BLaER1 (cell line): Measurements from ENCODE around the gene EMILIN1.
A peak's percentile ranks its signal among the peaks of the same experiment; 100 is the strongest.
"Not testable (repeated sequence)": the region's sequence is repeated elsewhere in the genome, so short reads cannot be mapped to it uniquely, and the experiment has no call there.

Source experiments
- H3K27ac ChIP-seq: shearing (Covaris generic); formaldehyde crosslinking; 2 replicates; pipeline ENCODE4 v1.8.1; 2022
- H3K27me3 ChIP-seq: shearing (Covaris generic); formaldehyde crosslinking; 2 replicates; pipeline ENCODE4 v1.8.1; 2022
- H3K36me3 ChIP-seq: shearing (Covaris generic); formaldehyde crosslinking; 2 replicates; pipeline ENCODE4 v1.8.1; 2022
- H3K4me1 ChIP-seq: shearing (Covaris generic); formaldehyde crosslinking; 2 replicates; pipeline ENCODE4 v1.8.1; 2022
- H3K4me2 ChIP-seq: shearing (Covaris generic); formaldehyde crosslinking; 2 replicates; pipeline ENCODE4 v1.8.1; 2022
- H3K4me3 ChIP-seq: shearing (Covaris generic); formaldehyde crosslinking; 2 replicates; pipeline ENCODE4 v1.8.1; 2022
- H3K9ac ChIP-seq: shearing (Covaris generic); formaldehyde crosslinking; 2 replicates; pipeline ENCODE4 v1.8.1; 2022
- H3K9me3 ChIP-seq: shearing (Covaris generic); formaldehyde crosslinking; 2 replicates; pipeline ENCODE4 v1.8.1; 2022
- H4K20me1 ChIP-seq: shearing (Covaris generic); formaldehyde crosslinking; 2 replicates; pipeline ENCODE4 v1.8.1; 2022
- Cebpa-rat ChIP-seq: shearing (Covaris generic); IDR thresholded peaks from 2 replicates; pipeline ENCODE4 v1.8.1; 2022

EMILIN1 gene

GRCh38 chr2:27070653-27071276 lies 7.7 kb upstream of the EMILIN1 start:
- Histone ChIP-seq H3K27me3 (no peaks in the 10 kb centered on the region), H3K4me2 (peak overlapping the region; percentile 100), H3K9ac (peak overlapping the region; percentile 90), H3K4me3 (peak overlapping the region; percentile 87), H3K4me1 (peaks cover 66% of the 10 kb centered on the region), H3K36me3 (peaks cover 45% of the 10 kb centered on the region), H3K9me3 (no peaks in the 10 kb centered on the region), H3K27ac (peak overlapping the region; percentile 93), H4K20me1 (peaks cover 50% of the 10 kb centered on the region)
- TF ChIP-seq Cebpa-rat, result no peak

GRCh38 chr2:27071277-27071989 lies 7.0 kb upstream of the EMILIN1 start, which contains the start of gene OST4:
TSS of gene OST4 (minus strand) at chr2:27071654.
- Histone ChIP-seq H3K4me2 (peak within 1 kb of the TSS; percentile 100), H4K20me1 (peaks cover 43% of the 10 kb centered on the region), H3K4me1 (peaks cover 73% of the 10 kb centered on the region), H3K36me3 (peaks cover 39% of the 10 kb centered on the region), H3K27me3 (no peaks in the 10 kb centered on the region), H3K9ac (peak within 1 kb of the TSS; percentile 90), H3K4me3 (peak within 1 kb of the TSS; percentile 87), H3K9me3 (no peaks in the 10 kb centered on the region), H3K27ac (peak within 1 kb of the TSS; percentile 93)
- TF ChIP-seq Cebpa-rat, result no peak

GRCh38 chr2:27071990-27072830 lies 6.2 kb upstream of the EMILIN1 start:
- Histone ChIP-seq H3K27ac (peak overlapping the region; percentile 93), H3K36me3 (peaks cover 31% of the 10 kb centered on the region), H3K9ac (peak overlapping the region; percentile 90), H4K20me1 (peaks cover 39% of the 10 kb centered on the region), H3K4me1 (peaks cover 80% of the 10 kb centered on the region), H3K27me3 (no peaks in the 10 kb centered on the region), H3K4me2 (peak overlapping the region; percentile 100), H3K9me3 (no peaks in the 10 kb centered on the region), H3K4me3 (peak overlapping the region; percentile 87)
- no peak for TF ChIP-seq Cebpa-rat

GRCh38 chr2:27072920-27073319 lies 5.5 kb upstream of the EMILIN1 start:
- no peak for TF ChIP-seq Cebpa-rat
- H3K4me2 ChIP-seq, result peak overlapping the region; percentile 100
- peak overlapping the region; percentile 93 for H3K27ac ChIP-seq
- peaks cover 32% of the 10 kb centered on the region for H4K20me1 ChIP-seq
- peaks cover 24% of the 10 kb centered on the region for H3K36me3 ChIP-seq
- H3K9ac ChIP-seq, result peak overlapping the region; percentile 90
- H3K9me3 ChIP-seq, result no peaks in the 10 kb centered on the region
- H3K4me3 ChIP-seq, result peak overlapping the region; percentile 87
- H3K27me3 ChIP-seq, result no peaks in the 10 kb centered on the region
- H3K4me1 ChIP-seq, result peaks cover 87% of the 10 kb centered on the region

GRCh38 chr2:27073782-27074181 lies 4.6 kb upstream of the EMILIN1 start:
- peak overlapping the region; percentile 70; the same call in 1 of the 2 replicates for H3K9ac ChIP-seq
- H3K27me3 ChIP-seq, result no peaks in the 10 kb centered on the region
- no peaks in the 10 kb centered on the region for H3K9me3 ChIP-seq
- peaks cover 86% of the 10 kb centered on the region for H3K4me1 ChIP-seq
- H4K20me1 ChIP-seq, result peaks cover 24% of the 10 kb centered on the region
- TF ChIP-seq Cebpa-rat, result no peak
- H3K36me3 ChIP-seq, result peaks cover 15% of the 10 kb centered on the region
- H3K4me2 ChIP-seq, result peak overlapping the region; percentile 100
- no peak overlapping the region for H3K4me3 ChIP-seq
- H3K27ac ChIP-seq, result peak overlapping the region; percentile 93

GRCh38 chr2:27074738-27075565 lies 3.5 kb upstream of the EMILIN1 start:
- Histone ChIP-seq H3K36me3 (peaks cover 3% of the 10 kb centered on the region), H3K9ac (peak overlapping the region; percentile 70), H3K4me2 (peak overlapping the region; percentile 100), H4K20me1 (peaks cover 12% of the 10 kb centered on the region), H3K27ac (peak overlapping the region; percentile 93), H3K4me3 (peak overlapping the region; percentile 37; the same call in 1 of the 2 replicates), H3K9me3 (no peaks in the 10 kb centered on the region), H3K27me3 (no peaks in the 10 kb centered on the region), H3K4me1 (peaks cover 77% of the 10 kb centered on the region)
- TF ChIP-seq Cebpa-rat, result no peak

- H4K20me1 ChIP-seq, H3K9me3 ChIP-seq, H3K27me3 ChIP-seq, H3K36me3 ChIP-seq: not testable (repeated sequence)
- peak overlapping the region; percentile 93 for H3K27ac ChIP-seq
- peak overlapping the region; percentile 70 for H3K9ac ChIP-seq
- peak overlapping the region; percentile 37 for H3K4me3 ChIP-seq
- H3K4me2 ChIP-seq, result peak overlapping the region; percentile 100
- peaks cover 77% of the 10 kb centered on the region for H3K4me1 ChIP-seq
These were observed 2.9 kb upstream of the EMILIN1 start for GRCh38 chr2:27075566-27075871.

- no peak for TF ChIP-seq Cebpa-rat
- peak overlapping the region; percentile 93 for H3K27ac ChIP-seq
- peak overlapping the region; percentile 100 for H3K4me2 ChIP-seq
- H3K4me3 ChIP-seq, result no peak overlapping the region
- no peaks in the 10 kb centered on the region for H3K27me3 ChIP-seq
- no peaks in the 10 kb centered on the region for H3K9me3 ChIP-seq
- no peaks in the 10 kb centered on the region for H4K20me1 ChIP-seq
- peaks cover 78% of the 10 kb centered on the region for H3K4me1 ChIP-seq
- H3K9ac ChIP-seq, result peak overlapping the region; percentile 70; the same call in 1 of the 2 replicates
- no peaks in the 10 kb centered on the region for H3K36me3 ChIP-seq
These were observed 2.1 kb upstream of the EMILIN1 start for GRCh38 chr2:27076323-27076722.

GRCh38 chr2:27077231-27077630 lies 1.2 kb upstream of the EMILIN1 start:
- no peak for TF ChIP-seq Cebpa-rat
- no peaks in the 10 kb centered on the region for H3K27me3 ChIP-seq
- no peaks in the 10 kb centered on the region for H4K20me1 ChIP-seq
- no peak overlapping the region for H3K4me3 ChIP-seq
- peak overlapping the region; percentile 100 for H3K4me2 ChIP-seq
- H3K9ac ChIP-seq, result peak overlapping the region; percentile 96; the same call in 1 of the 2 replicates
- peak overlapping the region; percentile 95 for H3K27ac ChIP-seq
- H3K36me3 ChIP-seq, result peaks cover 7% of the 10 kb centered on the region
- H3K9me3 ChIP-seq, result no peaks in the 10 kb centered on the region
- H3K4me1 ChIP-seq, result peaks cover 84% of the 10 kb centered on the region
